HG03159 (cell line): ENCODE results near the gene SLC19A1.
A peak's percentile ranks its signal among the peaks of the same experiment; 100 is the strongest.

Experiments
- ATAC-seq: cut with Tn5 transposase; IDR thresholded peaks from one replicate; pipeline ENCODE4 v1.9.1; 2021; ENCODE audit warnings: mild to moderate bottlenecking, moderate library complexity; ENCODE audit not compliant: unreplicated experiment

The SLC19A1 gene

GRCh38 chr21:45542242-45542666 lies at the start of gene SLC19A1:
TSS of gene SLC19A1 (minus strand) at chr21:45542440. CDS start at chr21:45537959, 4,481 bp downstream.
- peak; percentile 67 for ATAC-seq

- ATAC-seq, result no peak
Observed at GRCh38 chr21:45591619-45592207, 49.5 kb upstream of the SLC19A1 start.

DNA sequence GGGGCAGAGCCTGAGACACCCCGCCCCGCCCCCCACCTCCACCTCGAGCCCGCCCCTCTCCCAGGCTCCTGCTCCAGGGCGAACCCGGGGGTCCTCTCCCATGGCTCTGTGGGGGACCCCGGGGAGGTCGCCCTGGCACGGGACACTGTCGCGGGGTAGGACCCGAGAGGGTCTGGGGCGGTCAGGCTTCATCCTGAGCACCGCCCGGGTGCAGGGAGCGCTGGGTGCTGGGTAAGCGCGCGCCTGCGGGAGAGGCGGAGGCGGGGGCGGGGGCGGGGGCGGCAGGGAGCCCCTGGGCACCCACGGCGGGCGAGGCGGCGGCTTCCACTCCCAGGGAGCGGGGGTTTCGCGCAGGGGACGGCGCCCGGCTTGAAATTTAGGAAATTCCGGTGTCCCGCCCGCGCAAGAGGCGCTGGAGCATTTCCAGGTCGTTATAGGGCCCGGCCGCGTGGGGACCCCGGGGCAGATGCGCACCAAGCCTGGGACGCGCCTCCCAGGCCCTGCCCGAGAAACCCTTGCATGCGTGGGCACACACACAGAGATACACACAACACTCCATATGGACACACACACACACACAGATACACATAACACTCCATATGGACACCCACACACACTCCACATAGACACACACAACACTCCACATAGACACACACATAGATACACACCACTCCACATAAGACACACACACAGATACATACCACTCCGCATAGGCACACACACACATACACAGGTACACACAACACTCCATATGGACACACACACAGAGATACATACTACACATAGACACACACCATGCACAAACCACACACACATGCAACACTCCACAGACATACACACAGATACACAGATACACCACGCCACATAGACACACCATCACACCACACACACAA lies 48.7 kb upstream of the SLC19A1 start:
- peak; percentile 41 for ATAC-seq

- ATAC-seq, result peak; percentile 30
Observed at GRCh38 chr21:45590246-45590725, 48.0 kb upstream of the SLC19A1 start.

DNA sequence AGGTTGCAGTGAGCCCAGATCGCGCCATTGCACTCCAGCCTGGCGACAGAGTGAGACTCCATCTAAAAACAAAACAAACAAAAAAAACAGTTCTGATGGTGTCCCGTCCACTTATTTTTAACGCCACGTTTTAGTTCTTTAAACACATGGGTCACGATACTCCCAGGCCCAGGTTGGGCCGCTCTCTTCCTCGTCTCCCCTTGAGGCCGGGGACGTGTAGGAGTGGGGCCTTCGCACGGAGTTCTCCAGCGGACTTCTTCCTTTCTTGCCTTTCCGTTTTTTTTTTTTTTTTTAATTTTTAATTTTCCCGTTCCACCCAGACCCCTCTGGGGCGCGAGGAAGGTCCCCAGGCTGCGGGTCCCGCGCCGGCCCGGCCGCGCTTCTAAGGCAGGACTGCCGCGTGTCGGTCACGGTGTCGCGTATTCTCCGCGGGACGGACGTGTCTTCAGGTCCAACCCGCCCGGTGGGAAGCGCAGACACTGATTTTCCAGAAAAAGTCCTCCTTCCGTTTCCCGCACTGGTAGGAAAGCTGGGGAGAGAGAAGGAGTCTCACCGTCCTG lies 47.5 kb upstream of the SLC19A1 start:
- no peak for ATAC-seq

- ATAC-seq, result no peak
Observed at GRCh38 chr21:45588871-45589491, 46.7 kb upstream of the SLC19A1 start.

DNA sequence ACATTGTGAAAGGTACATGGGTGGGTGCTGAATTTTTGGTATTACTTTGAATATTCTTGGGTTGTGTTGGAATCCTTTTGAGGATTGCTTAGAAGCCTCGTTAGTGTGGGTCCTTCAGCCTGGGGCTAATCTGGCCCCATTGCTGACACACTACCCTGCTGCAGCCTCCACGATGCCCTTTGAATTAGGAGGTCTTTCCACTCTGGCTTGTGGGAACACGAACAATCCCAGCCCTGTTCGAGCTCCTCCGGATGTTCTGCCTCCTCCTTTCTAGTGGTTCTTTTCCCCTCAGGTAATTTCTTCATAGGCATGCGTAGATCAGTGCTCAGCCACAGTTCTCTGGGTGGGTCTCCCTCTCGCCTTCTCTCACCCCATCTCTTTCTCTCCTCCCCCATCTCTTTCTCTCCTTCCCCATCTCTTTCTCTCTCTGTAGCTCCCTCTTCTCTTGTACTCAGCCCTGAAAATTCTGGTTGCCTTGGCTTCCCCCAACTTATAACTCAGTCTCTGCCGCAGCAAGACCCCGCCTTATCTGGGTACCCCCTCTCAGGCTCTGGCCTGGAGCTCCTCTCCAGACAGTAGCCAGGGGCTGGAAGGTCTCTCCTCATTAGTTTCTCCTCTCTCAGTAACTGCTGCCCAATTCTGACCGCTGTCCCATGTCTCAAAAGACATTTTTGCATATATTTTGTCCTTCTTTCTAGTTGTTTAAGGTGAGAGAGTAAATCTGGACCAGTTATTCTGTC lies 46.0 kb upstream of the SLC19A1 start:
- no peak for ATAC-seq

DNA sequence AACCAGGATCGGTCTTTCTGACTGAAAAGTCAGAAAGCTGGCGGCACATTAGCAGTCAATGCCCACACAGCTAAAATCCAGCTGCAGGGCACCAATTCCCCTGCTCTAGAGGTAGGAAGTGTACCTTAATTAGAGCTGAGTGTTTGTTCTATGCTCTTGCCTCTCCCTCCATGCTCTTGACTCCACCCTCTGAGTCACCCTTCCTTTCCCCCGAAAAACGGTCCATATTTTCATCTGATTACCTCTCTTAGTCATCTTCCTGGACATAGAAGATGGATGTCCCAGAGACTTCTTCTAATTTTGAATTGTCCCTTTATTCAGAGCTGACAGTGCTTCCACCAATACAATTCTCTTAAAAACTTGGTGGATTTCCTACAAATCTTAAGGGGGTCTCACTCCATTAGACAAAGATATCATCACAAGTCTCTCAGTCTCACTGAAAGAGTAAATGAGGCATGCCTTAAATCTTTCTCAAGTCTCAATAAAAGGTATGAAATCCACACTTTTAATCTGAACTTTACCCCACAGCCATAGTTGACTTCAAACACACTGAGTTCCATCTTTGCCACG lies 44.1 kb upstream of the SLC19A1 start:
- ATAC-seq, result no peak

DNA sequence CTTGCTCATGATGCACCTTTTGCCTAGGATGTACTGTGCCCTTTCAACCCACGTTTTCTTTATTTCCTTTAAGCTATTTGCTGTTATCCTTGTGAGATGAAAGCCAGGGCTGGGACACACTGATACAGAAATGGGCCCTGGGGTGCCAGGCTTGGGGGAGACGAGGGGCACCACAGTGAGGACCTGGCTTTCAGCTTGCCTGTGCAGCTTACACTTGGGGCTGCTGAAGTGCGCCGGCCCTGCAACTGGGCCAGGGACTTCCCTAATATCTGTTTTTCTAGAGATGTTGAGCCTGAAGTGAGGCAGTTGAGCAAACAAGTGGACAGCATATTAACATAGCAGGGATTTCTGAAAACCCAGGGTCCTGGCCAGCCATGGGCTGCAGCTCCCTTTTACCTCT lies 42.5 kb upstream of the SLC19A1 start:
- no peak for ATAC-seq

DNA sequence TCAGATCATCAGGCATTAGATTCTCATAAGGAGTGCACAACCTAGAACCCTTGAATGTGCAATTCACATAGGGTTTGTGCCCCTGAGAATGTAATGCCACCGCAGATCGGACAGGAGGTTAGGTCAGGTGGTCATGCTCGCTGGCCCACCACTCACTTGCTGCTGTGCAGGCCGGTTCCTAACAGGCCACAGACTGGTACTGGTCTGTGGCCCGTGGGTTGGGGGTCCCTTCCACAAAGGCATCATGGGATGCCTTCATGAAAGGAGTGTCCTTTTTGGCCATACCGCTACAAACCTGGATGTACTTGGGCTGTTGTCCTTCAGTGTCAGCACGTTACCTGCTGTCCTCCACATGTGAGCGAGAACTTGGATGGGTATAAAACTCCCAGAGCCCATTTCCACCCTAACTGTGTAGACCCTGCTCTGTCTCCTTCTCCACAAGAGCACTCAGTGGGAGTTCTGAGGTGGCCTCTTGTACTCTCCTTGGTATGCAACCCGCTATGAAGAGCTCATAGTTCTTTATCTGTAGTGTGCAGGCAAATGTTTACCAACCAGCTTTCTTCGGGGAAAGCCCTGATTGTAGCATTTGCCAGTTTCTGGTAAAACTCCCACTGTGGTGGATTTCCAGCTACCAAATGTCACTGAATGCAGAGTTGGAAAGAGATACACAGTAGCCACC lies 41.7 kb upstream of the SLC19A1 start:
- no peak for ATAC-seq

DNA sequence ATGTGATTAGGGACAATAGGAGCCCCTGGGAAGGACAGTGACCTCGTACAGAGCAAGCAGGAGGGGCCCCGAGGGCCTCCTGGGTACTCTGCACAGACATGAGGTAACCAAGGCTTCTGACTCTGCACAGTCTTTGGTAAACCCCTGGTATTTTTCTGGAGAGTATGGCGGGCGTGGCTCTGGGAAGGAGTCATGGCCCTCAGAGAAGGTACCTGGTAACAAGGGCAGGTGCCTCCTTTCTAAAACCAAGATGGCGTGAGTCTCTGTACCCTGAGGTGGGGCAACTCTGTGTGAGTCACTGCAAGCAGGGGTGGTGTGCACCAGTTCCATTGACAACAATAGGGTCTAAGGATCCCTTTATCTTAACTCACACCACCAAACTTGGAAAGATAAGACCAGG lies 39.9 kb upstream of the SLC19A1 start:
- no peak for ATAC-seq

- no peak for ATAC-seq
Observed at GRCh38 chr21:45581322-45581712, 39.1 kb upstream of the SLC19A1 start.

GRCh38 chr21:45580576-45581321 lies 38.5 kb upstream of the SLC19A1 start:
- no peak for ATAC-seq

DNA sequence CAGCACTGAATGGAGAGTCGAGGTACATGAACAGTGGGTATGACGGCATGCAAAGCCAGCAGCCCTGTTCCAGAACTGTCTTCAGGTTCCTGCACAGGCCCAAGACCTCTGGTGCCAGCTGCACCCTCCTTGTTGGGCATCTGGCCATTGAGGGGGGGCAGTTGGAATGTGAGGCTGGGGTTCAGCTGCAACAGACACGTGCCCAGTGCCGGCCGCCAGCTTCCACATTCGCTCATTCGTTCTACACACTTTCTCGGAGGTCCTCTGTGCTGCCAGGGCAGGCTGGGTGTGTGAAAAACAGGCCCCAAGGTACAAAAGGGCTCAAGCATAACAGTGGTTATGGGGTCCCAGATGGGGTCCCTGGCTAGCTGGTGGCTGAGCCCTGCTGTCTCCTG lies 37.9 kb upstream of the SLC19A1 start:
- ATAC-seq, result no peak

GRCh38 chr21:45579383-45580180 lies 37.3 kb upstream of the SLC19A1 start:
- no peak for ATAC-seq

- no peak for ATAC-seq
Observed at GRCh38 chr21:45578811-45579381, 36.7 kb upstream of the SLC19A1 start.

DNA sequence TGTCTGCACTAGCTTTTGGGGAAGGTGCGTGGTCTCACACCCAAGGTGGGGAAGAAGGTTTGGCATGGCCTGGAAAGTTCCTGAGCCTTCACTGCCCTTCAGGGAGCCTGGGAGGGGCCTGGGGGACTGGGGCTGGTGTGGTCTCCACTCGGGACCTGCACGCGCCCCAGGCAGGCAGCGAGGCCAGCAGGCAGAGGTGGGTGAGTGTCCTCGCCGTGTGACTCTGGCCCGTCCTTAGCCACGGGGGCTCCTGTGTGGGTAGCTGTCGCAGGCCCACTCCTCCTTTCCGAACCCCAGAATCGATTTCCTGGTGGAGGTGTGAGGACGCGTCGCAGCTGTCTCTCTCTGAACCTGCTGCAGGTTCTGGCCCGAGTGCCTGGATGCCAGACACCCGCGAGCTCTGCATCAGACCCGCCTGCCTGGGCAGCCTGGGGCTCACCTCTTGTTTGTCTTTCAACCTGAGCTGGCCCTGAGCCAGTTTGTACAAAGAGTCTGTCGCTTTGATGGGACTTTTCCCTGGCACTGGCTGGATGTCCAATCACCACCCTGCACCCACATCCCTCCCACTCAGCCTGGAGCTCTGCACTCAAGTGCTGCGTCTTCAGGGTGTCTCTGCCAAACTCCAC lies 36.0 kb upstream of the SLC19A1 start:
- ATAC-seq, result no peak

DNA sequence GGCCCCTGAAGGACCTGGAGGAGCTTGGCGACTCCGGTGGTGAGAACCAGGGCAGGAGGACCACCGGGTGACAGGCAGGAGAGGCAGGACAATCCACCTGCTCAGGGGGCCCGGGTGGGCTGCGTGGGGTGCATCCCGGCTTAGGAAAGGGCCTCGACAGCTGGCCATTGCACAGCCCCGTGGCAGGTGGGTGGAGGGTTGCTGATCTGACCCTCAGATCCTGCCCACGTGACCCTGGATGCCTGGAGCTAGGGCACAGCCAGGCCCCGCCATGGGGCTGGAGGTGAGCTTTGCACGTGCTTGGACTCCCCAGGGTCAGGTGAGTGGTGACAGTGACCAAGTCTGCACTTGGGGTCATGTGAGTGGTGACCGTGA lies 35.5 kb upstream of the SLC19A1 start:
- no peak for ATAC-seq
